Sigmoid colon (tissue), 3 donors: ENCODE data around the gene GZMA.

Experiments
- POLR2A ChIP-seq, 2 donors: fragments of 450-650 bp; IDR thresholded peaks; one replicate each; pipeline ENCODE4 v1.6.1; 2016; ENCODE audit warnings: antibody characterized with exemption in 2 of 2, mild to moderate bottlenecking in 2 of 2, moderate library complexity in 2 of 2
- TF ChIP-seq, protein P1 (sequence below), 4 experiments: fragments of 450-650 bp in 3 of 4; fragments of 200-600 bp in 1 of 4; IDR thresholded peaks; one replicate each; pipeline ENCODE4 v1.5.1; 2016 to 2019; ENCODE audit warnings: antibody characterized with exemption in 4 of 4, mild to moderate bottlenecking in 3 of 4, moderate library complexity in 2 of 4

DNA sequence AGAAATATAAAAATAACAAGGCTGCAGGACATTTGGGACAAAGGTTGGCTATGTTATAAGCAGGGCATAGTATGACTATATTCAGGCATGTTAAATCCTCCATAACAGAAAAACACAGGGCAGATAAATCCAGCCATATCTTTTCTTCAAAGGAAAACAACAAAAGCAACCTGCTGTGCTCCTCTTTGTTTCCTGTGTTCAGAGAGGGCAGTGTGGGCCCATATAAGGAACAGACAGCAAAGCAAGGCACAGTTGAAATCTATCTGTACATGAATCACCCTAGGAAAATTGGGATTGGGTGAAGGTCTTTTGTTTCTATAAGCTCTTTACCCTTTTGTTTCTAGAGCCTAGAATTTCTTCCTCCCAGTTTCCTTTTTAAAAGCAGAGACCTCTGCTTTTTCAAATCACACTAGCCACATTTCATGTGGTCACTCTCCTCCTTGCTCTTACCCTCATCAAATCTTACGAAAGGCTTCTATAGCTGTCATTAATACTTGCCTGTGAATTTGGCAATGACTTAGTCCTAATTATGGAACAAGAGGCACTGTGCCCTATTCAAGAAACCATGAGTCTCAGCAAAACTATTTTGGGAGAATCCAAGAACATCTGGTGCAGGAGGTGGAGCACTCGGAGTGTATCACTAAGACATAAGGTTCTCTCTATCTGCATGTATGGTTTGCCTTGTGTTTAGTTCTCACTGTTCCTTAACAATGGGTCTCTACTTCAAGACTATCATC is 1.8 kb downstream of the GZMA start:
- no peak for TF ChIP-seq POLR2A (IDR thresholded peaks at IDR 0.05)
- TF ChIP-seq, protein P1, sequence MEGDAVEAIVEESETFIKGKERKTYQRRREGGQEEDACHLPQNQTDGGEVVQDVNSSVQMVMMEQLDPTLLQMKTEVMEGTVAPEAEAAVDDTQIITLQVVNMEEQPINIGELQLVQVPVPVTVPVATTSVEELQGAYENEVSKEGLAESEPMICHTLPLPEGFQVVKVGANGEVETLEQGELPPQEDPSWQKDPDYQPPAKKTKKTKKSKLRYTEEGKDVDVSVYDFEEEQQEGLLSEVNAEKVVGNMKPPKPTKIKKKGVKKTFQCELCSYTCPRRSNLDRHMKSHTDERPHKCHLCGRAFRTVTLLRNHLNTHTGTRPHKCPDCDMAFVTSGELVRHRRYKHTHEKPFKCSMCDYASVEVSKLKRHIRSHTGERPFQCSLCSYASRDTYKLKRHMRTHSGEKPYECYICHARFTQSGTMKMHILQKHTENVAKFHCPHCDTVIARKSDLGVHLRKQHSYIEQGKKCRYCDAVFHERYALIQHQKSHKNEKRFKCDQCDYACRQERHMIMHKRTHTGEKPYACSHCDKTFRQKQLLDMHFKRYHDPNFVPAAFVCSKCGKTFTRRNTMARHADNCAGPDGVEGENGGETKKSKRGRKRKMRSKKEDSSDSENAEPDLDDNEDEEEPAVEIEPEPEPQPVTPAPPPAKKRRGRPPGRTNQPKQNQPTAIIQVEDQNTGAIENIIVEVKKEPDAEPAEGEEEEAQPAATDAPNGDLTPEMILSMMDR (IDR thresholded peaks at IDR 0.05) = no peak
